IPS-NIHi7 (cell line): ENCODE data around the gene LAS1L.
"Not testable (repeated sequence)": the region's sequence is repeated elsewhere in the genome, so short reads cannot be mapped to it uniquely, and the experiment has no call there.

Experiments used
- DNase-seq: peaks from one replicate; pipeline ENCODE4 v3.0.0; 2012; ENCODE audit warnings: mixed read lengths; ENCODE audit errors: extremely low spot score

LAS1L gene

GRCh38 chrX:65534450-65535292 lies at the start of gene LAS1L:
TSS of gene LAS1L (minus strand) at chrX:65534787. CDS start at chrX:65534715, 72 bp downstream.
- peak; percentile 91 for DNase-seq

GRCh38 chrX:65582450-65583082 lies 48.0 kb upstream of the LAS1L start:
- no peak for DNase-seq

- DNase-seq, result peak; percentile 67
Observed at GRCh38 chrX:65581661-65582339, 47.2 kb upstream of the LAS1L start.

GRCh38 chrX:65578346-65578745 lies 43.8 kb upstream of the LAS1L start:
- no peak for DNase-seq

- no peak for DNase-seq
Observed at GRCh38 chrX:65576160-65576559, 41.6 kb upstream of the LAS1L start.

- DNase-seq, result no peak
Observed at GRCh38 chrX:65575022-65575421, 40.4 kb upstream of the LAS1L start.

GRCh38 chrX:65574356-65574755 lies 39.8 kb upstream of the LAS1L start:
- DNase-seq, result no peak

- no peak for DNase-seq
Observed at GRCh38 chrX:65572971-65573370, 38.4 kb upstream of the LAS1L start.

GRCh38 chrX:65562850-65563249 lies 28.3 kb upstream of the LAS1L start:
- not testable (repeated sequence) for DNase-seq

- DNase-seq, result no peak
Observed at GRCh38 chrX:65551489-65552339, 17.1 kb upstream of the LAS1L start.

- DNase-seq, result no peak
Observed at GRCh38 chrX:65551086-65551485, 16.5 kb upstream of the LAS1L start.

- no peak for DNase-seq
Observed at GRCh38 chrX:65545456-65545855, 10.9 kb upstream of the LAS1L start.

GRCh38 chrX:65537229-65537628 lies 2.6 kb upstream of the LAS1L start:
- DNase-seq, result no peak

GRCh38 chrX:65536291-65536690 lies 1.7 kb upstream of the LAS1L start:
- DNase-seq, result no peak

GRCh38 chrX:65532016-65532415 lies 2.6 kb downstream of the LAS1L start:
- DNase-seq, result no peak

GRCh38 chrX:65528705-65529340 lies 5.8 kb downstream of the LAS1L start:
- peak; percentile 83 for DNase-seq

- no peak for DNase-seq
Observed at GRCh38 chrX:65528293-65528692, 6.3 kb downstream of the LAS1L start.

- DNase-seq, result no peak
Observed at GRCh38 chrX:65524139-65524538, 10.4 kb downstream of the LAS1L start.

- no peak for DNase-seq
Observed at GRCh38 chrX:65522739-65523372, 11.7 kb downstream of the LAS1L start.

GRCh38 chrX:65519530-65519929 lies 15.1 kb downstream of the LAS1L start:
- DNase-seq, result not testable (repeated sequence)

- not testable (repeated sequence) for DNase-seq
Observed at GRCh38 chrX:65518980-65519379, 15.6 kb downstream of the LAS1L start.
